Right atrium auricular region (tissue), 2 donors: ENCODE measurements around the gene LIPE. TPM values are rescaled to one million over a fixed set of nuclear protein-coding genes. Genes with fewer than 3 reads are reported as not detected.

Experiments used
- DNase-seq: peaks from one replicate; pipeline ENCODE4 v3.0.0-alpha.2; 2019; ENCODE audit warnings: low spot score
- H3K27ac ChIP-seq, 2 donors: fragments of 200-600 bp; sonication (generic); 1 replicate in 1 of 2; 2 replicates in 1 of 2; pipeline ENCODE4 v1.5.1; 2016 to 2019
- H3K27me3 ChIP-seq, 2 donors: fragments of 200-600 bp; sonication (generic); one replicate each; pipeline versions ENCODE4 v1.5.1 to v1.6.0; 2017 to 2019
- H3K36me3 ChIP-seq: fragments of 200-600 bp; sonication (generic); one replicate; pipeline ENCODE4 v1.5.1; 2016
- H3K4me1 ChIP-seq, 2 donors: fragments of 200-600 bp; sonication (generic); one replicate each; pipeline versions ENCODE4 v1.5.1 to v1.6.0; 2017 to 2019
- H3K4me3 ChIP-seq, 2 donors: fragments of 200-600 bp; sonication (generic); 1 replicate in 1 of 2; 2 replicates in 1 of 2; pipeline ENCODE4 v1.5.1; 2017 to 2019; ENCODE audit warnings: mild to moderate bottlenecking in 1 of 2, moderate library complexity in 1 of 2
- H3K9me3 ChIP-seq, 2 donors: fragments of 200-600 bp; sonication (generic); one replicate each; pipeline ENCODE4 v1.5.1; 2019
- total RNA-seq, 2 donors: library from RNA; depleted of rRNA; stranded (reverse); fragments of >200 nt; gene quantifications; one replicate each; pipeline ENCODE4 v1.1.0, GENCODE V29; 2016
- TF ChIP-seq, protein P1 (sequence below), 2 donors: fragments of 200-600 bp; sonication (generic); IDR thresholded peaks; one replicate each; pipeline ENCODE4 v1.5.1; 2019; ENCODE audit warnings: antibody characterized with exemption in 2 of 2

The LIPE gene
- total RNA-seq, 2 donors from 2014 or later, result 11.6 to 36.5 TPM

DNA sequence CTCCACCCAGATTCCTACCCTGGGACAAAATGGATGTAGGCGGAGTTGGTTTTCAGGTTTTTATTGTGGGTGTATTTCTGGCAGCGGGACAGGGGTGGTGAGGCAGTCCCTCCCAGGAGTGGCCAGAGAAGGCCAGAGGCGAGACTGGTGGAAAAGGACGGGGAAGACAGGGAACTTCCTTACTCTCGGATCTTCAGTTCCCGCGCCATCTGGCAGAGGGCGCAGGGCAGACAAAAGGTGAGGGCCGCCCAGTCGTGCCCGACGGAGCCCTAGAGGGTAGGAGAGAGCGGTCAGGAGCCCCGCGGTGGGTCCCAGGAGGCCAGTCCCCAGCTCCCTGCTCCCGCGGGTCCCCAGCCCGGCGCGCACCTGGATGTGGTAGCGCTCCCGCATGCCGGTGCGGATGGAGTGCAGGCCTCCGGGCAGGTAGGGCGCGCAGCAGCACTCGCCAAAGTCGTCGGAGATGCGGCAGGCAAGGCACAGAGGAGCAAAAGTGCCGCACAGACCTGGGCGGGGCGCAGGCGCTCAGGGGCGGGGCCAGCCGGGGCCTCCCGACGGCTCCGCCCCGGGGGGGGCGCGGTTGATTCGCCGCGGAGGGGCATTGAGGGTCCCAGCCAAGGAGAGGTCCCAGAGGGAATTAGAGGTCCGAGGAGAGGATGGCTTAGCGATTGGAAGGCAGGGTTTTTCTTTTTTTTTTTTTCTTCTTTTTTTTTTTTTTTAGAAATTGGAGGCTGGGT, 40.0 kb downstream of the LIPE start:
- DNase-seq, result peak; percentile 61
- Histone ChIP-seq H3K36me3 (no peaks in the 10 kb centered on the region), H3K9me3 (no peaks in the 10 kb centered on the region), H3K4me3 (peak overlapping the region; percentile 14 to 51), H3K27ac (peak overlapping the region in 1 of 2 donors; percentile 24), H3K27me3 (peaks cover 0 to 4% of the 10 kb centered on the region in 2 donors), H3K4me1 (peaks cover 0 to 10% of the 10 kb centered on the region in 2 donors)
- TF ChIP-seq, protein P1, sequence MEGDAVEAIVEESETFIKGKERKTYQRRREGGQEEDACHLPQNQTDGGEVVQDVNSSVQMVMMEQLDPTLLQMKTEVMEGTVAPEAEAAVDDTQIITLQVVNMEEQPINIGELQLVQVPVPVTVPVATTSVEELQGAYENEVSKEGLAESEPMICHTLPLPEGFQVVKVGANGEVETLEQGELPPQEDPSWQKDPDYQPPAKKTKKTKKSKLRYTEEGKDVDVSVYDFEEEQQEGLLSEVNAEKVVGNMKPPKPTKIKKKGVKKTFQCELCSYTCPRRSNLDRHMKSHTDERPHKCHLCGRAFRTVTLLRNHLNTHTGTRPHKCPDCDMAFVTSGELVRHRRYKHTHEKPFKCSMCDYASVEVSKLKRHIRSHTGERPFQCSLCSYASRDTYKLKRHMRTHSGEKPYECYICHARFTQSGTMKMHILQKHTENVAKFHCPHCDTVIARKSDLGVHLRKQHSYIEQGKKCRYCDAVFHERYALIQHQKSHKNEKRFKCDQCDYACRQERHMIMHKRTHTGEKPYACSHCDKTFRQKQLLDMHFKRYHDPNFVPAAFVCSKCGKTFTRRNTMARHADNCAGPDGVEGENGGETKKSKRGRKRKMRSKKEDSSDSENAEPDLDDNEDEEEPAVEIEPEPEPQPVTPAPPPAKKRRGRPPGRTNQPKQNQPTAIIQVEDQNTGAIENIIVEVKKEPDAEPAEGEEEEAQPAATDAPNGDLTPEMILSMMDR (IDR thresholded peaks at IDR 0.05), result peak; percentile 35 to 62

DNA sequence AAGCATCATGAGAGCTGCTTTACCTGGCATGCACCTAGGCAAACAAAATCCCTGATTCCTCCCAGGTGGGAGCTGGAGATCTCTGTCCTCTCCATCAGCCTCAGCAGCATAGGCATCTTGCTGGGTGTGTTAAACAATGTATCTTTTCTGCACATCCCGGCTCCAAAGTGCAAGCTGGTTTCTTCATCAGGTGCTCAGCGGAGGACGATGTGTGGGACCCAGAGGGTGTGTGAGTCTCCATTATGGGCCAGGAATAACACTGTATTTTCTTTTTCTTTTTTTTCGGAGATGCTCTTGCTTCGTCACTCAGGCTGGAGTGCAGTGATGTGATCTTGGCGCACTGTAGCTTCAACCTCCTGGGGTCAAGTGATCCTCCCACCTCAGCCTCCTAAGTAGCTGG, 47.0 kb downstream of the LIPE start:
- Histone ChIP-seq H3K27ac (no peak overlapping the region), H3K4me1 (no peaks in the 10 kb centered on the region), H3K4me3 (no peak overlapping the region), H3K36me3 (peaks cover under 1% of the 10 kb centered on the region), H3K27me3 (no peaks in the 10 kb centered on the region), H3K9me3 (no peaks in the 10 kb centered on the region)
- TF ChIP-seq, protein P1 (IDR thresholded peaks at IDR 0.05), result no peak
- no peak for DNase-seq

DNA sequence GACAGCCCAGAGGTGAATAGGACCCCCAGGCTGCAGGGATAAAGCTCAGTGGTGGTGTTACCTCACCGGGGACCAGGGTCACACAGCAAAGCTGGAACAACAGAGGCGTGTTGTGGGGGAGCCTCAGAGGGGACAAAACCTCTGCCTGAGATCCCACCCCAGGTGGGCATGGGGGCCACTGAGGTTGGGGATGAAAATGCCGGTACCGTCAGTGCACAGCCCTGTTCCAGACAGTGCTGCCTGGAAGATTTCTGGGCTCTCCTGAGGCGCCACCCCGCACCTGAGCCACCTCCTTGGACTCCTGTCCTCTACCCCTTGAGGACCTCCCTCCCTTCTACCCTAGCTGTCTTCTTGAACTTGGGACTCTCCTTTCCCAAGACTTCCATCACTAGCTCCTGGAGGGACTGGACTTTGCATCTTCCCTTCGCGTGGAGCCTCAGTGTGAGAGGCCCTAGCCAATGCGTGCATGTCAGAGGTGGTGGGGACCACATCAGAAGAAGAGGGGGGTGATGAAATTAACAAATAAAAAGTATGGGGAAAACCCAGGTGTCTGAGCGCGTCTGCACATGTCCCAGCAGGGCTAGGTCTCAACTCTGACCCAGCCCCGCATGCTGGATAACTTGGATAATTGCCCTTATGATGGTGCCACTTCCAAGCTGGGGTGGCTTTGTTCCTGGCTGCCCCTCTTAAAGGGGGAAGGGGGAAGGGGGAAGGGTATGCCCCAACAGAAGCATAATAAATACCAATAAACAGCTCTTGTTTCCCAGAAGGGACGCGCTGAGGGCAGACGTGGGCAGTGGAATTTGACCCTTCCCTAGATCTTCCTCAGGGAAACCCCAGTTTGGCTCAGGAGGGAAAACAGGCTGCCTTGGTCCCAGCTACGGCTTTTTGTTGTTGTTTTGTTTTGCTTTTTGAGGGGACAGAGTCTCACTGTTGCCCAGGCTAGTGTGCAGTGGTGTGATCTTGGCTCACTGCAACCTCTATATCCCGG, 48.7 kb downstream of the LIPE start:
- H3K27me3 ChIP-seq, result no peaks in the 10 kb centered on the region
- H3K4me1 ChIP-seq, result no peaks in the 10 kb centered on the region
- no peak overlapping the region for H3K4me3 ChIP-seq
- no peak for DNase-seq
- H3K27ac ChIP-seq, result no peak overlapping the region
- H3K36me3 ChIP-seq, result peaks cover 7% of the 10 kb centered on the region
- H3K9me3 ChIP-seq, result no peaks in the 10 kb centered on the region
- TF ChIP-seq, protein P1 (IDR thresholded peaks at IDR 0.05), result no peak

DNA sequence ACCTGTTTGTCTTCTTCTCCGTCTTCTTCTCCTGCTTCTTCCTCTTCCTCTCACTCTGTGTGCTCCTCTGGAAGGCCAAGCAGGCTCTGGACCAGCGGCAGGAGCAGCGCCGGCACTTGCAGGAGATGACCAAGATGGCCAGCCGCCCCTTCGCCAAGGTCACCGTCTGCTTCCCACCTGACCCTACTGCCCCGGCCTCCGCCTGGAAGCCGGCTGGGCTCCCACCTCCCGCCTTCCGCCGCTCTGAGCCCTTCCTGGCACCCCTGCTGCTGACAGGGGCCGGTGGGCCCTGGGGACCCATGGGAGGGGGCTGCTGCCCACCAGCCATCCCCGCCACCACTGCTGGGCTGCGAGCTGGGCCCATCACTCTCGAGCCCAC, 51.0 kb downstream of the LIPE start:
- no peak overlapping the region for H3K4me3 ChIP-seq
- H3K27me3 ChIP-seq, result no peaks in the 10 kb centered on the region
- DNase-seq, result no peak
- no peaks in the 10 kb centered on the region for H3K4me1 ChIP-seq
- H3K27ac ChIP-seq, result no peak overlapping the region
- TF ChIP-seq, protein P1 (IDR thresholded peaks at IDR 0.05), result no peak
- peaks cover 7% of the 10 kb centered on the region for H3K36me3 ChIP-seq
- no peaks in the 10 kb centered on the region for H3K9me3 ChIP-seq

DNA sequence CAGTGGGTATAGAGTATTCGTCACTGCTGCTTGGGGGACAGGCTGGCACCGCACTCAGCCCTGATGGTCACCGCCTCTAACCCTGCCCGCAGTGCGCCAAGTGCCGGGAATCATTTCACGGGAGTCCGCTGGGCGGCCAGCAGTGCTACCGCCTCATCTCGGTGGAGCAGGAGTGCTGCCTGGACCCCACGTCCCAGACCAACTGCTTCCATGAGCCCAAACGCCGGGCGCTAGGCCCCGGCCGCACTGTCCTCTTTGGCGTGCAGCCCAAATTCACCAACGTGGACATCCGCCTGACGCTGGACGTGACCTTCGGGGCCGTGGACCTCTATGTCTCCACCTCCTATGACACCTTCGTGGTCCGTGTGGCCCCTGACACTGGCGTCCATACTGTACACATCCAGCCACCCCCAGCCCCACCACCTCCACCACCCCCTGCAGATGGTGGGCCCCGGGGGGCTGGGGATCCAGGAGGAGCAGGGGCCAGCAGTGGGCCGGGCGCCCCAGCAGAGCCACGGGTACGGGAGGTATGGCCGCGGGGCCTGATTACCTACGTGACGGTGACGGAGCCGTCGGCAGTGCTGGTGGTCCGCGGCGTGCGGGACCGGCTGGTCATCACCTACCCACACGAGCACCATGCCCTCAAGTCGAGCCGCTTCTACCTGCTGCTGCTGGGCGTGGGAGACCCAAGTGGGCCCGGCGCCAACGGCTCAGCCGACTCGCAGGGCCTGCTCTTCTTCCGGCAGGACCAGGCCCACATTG, 51.6 kb downstream of the LIPE start:
- H3K36me3 ChIP-seq, result peaks cover 7% of the 10 kb centered on the region

More for the DNA sequence above, 51.6 kb downstream of the LIPE start:
- Histone ChIP-seq H3K27ac (no peak overlapping the region), H3K4me1 (no peaks in the 10 kb centered on the region), H3K27me3 (no peaks in the 10 kb centered on the region), H3K9me3 (no peaks in the 10 kb centered on the region), H3K4me3 (no peak overlapping the region)
- TF ChIP-seq, protein P1 (IDR thresholded peaks at IDR 0.05), result no peak
- no peak for DNase-seq
